Measurements from ENCODE around the gene MAP1LC3B.
"Not testable (repeated sequence)": the region's sequence is repeated elsewhere in the genome, so short reads cannot be mapped to it uniquely, and the experiment has no call there.

GRCh38 chr16:87384875-87385167 is 7.3 kb upstream of the MAP1LC3B start:
- TF ChIP-seq CTCF (IDR thresholded peaks at IDR 0.05); BHLHE40 (IDR thresholded peaks at IDR 0.05; ENCODE audit: low read depth, low read length); POLR2A (IDR thresholded peaks at IDR 0.05; ENCODE audit: low read length); USF2 (IDR thresholded peaks at IDR 0.05): not testable (repeated sequence)

All from A549 (cell line).